ENCODE data around the gene AP3S2.

Gene AP3S2

DNA sequence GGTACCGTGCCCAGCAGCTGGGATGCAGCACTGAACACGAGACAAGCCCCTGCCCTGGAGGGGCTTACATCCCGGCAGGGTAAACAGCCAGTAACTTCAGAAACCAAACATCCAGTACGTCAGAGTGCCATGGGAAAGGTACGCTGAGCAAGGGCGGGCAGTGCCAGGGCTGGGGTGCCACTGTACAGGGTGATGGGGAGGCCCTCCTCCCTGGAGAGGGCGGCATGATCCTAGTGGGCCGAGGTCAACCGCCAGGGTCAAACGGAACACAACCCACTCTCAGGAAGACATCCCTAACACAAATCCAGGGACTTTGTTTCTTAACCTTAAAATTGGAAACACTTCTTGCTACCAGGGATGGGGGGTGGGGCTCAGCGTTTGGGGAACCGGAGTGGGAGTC, 63.2 kb downstream of the AP3S2 start:
- DNase-seq = no peak

DNA sequence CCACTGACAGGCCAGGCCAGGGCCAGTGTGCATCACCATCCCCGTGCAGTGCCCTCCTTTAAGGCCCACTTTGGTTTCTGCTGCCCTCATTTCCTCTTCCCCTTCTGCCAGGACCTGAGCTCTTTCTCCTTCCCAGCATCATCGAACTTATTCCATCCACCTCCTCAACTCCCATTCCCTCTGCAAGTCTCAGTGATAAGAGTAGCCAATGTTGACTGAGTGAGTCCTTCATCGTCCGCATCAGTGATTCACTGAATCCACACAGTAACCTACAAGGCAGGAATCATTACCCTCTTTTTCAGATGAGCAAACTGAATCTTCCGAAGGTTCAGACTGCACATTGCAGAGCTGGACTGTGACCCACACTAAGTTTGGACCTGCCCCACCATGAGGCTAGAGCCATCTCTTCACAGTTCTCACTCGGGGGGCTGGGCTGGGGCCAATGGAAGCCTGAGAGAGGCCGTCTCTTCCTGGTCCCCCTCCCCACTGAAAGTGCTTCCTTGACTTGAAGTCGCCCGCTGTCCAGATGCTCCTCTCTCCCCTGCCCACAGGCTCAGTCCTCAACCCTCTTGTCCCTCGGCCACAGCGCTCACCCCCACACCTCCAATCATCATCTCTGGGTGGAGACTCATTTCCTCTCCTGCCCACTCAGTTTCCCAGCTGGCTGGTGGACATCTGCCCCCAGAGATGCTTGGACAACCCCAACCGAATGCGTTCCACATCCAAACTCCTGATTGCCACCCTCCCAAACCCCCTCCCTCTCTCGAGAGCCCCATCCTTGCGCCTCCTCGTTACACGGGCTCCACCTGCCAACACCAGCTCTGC, 64.0 kb downstream of the AP3S2 start:
- DNase-seq = no peak

GRCh38 chr15:89829161-89829560, 64.6 kb downstream of the AP3S2 start:
- DNase-seq = no peak

GRCh38 chr15:89828281-89829145, 65.3 kb downstream of the AP3S2 start:
- no peak for DNase-seq

DNA sequence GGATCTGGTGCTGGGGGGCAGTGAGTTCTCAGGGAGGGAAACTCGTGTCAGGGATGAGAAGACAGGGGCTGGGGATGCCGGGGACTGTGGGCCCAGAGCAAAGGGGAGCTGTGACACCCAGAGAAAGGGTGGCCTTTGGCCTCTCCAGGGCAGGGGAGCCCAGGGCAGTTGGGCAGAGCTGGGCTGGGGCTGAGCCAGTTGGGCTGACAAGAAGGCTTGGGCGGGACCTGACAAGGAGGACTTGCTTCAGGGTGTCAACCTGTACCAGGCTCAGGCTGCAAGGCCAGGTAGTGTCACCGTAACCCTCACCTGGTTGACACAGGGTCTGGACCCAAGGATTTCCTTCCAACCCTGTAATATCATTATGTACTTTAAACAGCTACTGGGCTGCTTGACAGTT, 66.0 kb downstream of the AP3S2 start:
- DNase-seq = no peak

- no peak for DNase-seq
Measured at GRCh38 chr15:89826671-89827655, 66.8 kb downstream of the AP3S2 start.

DNA sequence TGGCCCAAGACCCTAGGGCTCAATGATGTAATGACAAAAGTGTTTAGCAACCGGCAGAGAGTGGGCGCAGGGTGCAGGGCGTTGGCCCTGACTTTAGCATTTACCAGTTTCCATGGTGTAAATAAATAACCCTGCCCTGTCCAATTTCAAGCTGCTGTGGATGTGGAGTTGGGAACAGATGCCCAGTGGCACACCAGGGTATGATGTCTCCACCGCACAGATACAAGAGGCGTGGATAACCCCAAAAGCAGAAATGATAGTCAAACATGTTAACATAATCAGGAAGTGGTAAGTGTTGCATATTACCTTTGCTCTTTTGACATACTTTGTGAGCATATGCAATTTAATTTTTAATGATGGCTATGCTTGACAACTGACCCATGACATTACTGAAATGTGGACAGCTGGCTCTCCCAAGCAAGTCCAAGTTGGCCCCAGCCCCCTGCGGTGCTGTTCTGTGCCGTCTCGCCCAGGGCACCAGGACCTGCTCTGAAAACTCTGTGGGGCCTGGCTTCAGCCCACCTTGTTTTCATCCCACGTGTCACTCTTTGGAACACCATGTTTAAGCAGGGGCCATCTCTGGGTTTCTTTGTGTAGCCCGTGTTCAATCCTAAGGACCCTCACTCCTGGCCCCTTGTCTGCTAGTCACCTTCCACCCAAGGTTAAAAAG, 68.4 kb downstream of the AP3S2 start:
- DNase-seq = no peak

- no peak for DNase-seq
Measured at GRCh38 chr15:89824607-89824867, 69.3 kb downstream of the AP3S2 start.

- no peak for DNase-seq
Measured at GRCh38 chr15:89823836-89824606, 69.8 kb downstream of the AP3S2 start.

GRCh38 chr15:89822951-89823711, 70.7 kb downstream of the AP3S2 start:
- no peak for DNase-seq

DNA sequence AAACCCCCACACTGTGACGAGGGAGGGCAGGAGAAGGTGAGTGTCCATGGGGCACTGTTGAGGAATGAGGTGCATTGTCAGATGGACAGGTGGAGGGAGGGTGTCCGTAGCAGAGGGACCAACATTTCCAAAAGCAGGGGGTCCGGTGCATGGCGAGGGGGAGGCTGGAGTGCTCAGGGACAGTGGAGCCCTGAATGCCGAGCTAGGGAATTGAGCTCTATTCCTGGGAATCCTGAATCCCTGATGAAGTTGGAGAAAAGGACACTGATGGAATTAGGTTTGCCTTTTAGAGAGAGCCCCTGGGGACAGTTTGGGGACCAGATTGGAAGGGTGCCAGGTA, 71.2 kb downstream of the AP3S2 start:
- DNase-seq = no peak

GRCh38 chr15:89822026-89822425, 71.8 kb downstream of the AP3S2 start:
- no peak for DNase-seq

- DNase-seq = no peak
Measured at GRCh38 chr15:89820666-89821611, 72.9 kb downstream of the AP3S2 start.

- DNase-seq = no peak
Measured at GRCh38 chr15:89818287-89818686, 75.5 kb downstream of the AP3S2 start.

DNA sequence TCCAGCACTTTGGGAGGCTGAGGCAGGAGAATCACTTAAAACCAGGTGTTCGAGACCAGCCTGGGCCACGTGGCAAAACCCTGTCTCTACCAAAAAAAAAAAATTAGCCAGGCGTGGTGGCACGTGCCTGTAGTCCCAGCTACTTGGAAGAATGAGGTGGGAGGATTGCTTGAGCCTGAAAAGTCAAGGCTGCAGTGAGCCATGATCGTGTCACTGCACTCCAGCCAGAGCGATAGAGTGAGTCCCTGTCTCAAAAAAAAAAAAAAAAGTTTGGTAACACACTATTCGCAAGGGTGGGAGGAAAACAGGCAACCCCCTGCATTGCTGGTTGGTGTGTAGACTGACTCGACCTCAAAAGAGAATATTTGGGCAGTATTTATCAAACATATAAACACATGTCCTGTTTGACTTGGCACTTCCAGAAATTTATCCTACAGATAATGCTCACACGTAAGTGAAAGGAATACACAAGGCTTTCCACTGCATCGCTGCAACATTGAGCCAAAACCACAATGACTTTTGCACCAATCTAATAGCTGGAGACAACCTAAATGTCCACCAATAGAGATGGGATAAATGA, 76.0 kb downstream of the AP3S2 start:
- DNase-seq = no peak

- DNase-seq = no peak
Measured at GRCh38 chr15:89815769-89816168, 78.0 kb downstream of the AP3S2 start.

- DNase-seq = no peak
Measured at GRCh38 chr15:89814112-89814742, 79.6 kb downstream of the AP3S2 start.

DNA sequence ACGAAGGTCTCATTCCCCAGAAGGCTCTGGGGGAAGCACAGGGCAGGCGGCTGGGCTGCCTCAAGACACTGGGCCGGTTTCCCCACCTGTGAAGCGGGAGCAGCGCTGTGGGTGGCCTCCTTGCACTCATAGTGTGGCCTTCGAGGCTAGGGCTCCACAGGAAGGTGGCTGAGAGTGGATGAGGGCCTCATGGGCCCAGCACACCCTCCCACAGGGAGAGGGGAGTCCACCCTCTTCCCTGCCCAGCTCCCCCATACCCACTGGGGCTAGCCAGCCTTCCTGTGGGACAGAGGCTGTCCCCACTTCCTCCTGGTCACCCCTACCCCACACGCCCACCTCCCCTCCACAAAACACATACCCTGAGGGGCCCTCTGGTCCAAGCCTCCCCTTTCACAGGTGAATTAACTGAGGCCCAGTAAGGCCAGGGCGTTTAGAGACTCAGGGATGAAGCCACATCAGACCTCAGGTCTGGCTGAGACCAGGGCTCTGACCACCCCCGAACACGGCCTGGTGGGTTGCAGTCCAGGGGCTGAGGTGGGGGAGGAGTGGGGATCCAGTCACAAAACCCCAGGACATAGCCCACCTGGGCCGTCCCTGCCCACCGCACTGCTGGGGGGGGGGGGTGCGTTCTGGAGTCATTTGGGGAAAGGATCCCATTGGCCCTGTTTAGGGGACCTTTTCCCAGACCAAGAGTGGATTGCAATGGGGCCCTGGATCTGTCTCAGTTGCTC, 80.2 kb downstream of the AP3S2 start:
- no peak for DNase-seq

Measured in stimulated activated CD4-positive, alpha-beta T cell treated with anti-CD3 and anti-CD28 coated beads, Interleukin-4, amount 100 ng/mL, for 1 hour (primary cell).